Ovary (tissue), 9 donors: ENCODE results near the gene XYLT1. TPM values are rescaled to one million over a fixed set of nuclear protein-coding genes. Genes with fewer than 3 reads are reported as not detected.

ENCODE experiments used
- DNase-seq, 5 donors: peaks; one replicate each; pipeline ENCODE4 v3.0.0-alpha.2; 2019 to 2020
- H3K27ac ChIP-seq, 2 donors: fragments of 200-600 bp; one replicate each; pipeline versions ENCODE4 v1.5.1 to v1.8.0; 2019 to 2022
- H3K27me3 ChIP-seq: fragments of 200-600 bp; one replicate; pipeline ENCODE4 v1.8.0; 2022
- H3K36me3 ChIP-seq: fragments of 200-600 bp; sonication (generic); one replicate; pipeline ENCODE4 v1.5.1; 2019
- H3K4me1 ChIP-seq: one replicate; pipeline ENCODE4 v1.8.1; 2013; ENCODE audit warnings: mild to moderate bottlenecking, moderate library complexity; ENCODE audit not compliant: insufficient read depth
- H3K4me3 ChIP-seq: fragments of 200-600 bp; sonication (generic); one replicate; pipeline ENCODE4 v1.5.1; 2017
- H3K9me3 ChIP-seq, 2 donors: fragments of 200-600 bp in 1 of 2; sonication (generic) in 1 of 2; one replicate each; pipeline versions ENCODE4 v1.5.1 to v1.8.1; 2013 to 2019; ENCODE audit warnings: mild to moderate bottlenecking in 1 of 2, moderate library complexity in 1 of 2
- CTCF ChIP-seq, 3 donors: fragments of 450-650 bp in 2 of 3; fragments of 200-600 bp in 1 of 3; IDR thresholded peaks; one replicate each; pipeline versions ENCODE4 v1.5.1 to v1.8.0; 2016 to 2022; ENCODE audit warnings: antibody characterized with exemption in 3 of 3, mild to moderate bottlenecking in 1 of 3
- EP300 ChIP-seq: sonication (generic); formaldehyde crosslinking; IDR thresholded peaks from one replicate; pipeline ENCODE4 v1.6.1; 2017; ENCODE audit warnings: antibody characterized with exemption
- POLR2A ChIP-seq: fragments of 450-650 bp; IDR thresholded peaks from one replicate; pipeline ENCODE4 v1.6.1; 2017; ENCODE audit warnings: antibody characterized with exemption, mild to moderate bottlenecking, moderate library complexity
- WGBS, 3 donors: extraction: QIAGEN DNeasy Blood & Tissue Kit in 1 of 3; methylation state at CpG; one replicate each; pipeline versions ENCODE4 v1.1.5 to v1.1.7; 2013 to 2017; 5-methylcytosine and 5-hydroxymethylcytosine counted together
- intact Hi-C, 4 donors: fragments of 100-400 bp; cut with DNase I; formaldehyde crosslinking; loops; one replicate each; pipeline versions ENCODE4 v1.11.0 to v1.15.1; 2022 to 2023
- polyA plus RNA-seq, 2 donors: library from polyadenylated mRNA; stranded (reverse); fragments of 200-250 nt in 1 of 2; fragments of 350-450 nt in 1 of 2; fragmentation: Illumina TruSeq in 1 of 2; extraction: RNeasy Lipid Tissue Mini Kit (QIAGEN cat#74804) in 1 of 2; gene quantifications; one replicate each; pipeline ENCODE4 v1.2.3, GENCODE V29; 2013 to 2014
- total RNA-seq, 7 donors: library from RNA; depleted of rRNA in 2 of 7; stranded (reverse); fragments of >200 nt in 2 of 7; fragmentation: NEBNext Ultra II Directional in 3 of 7; extraction: Animal tissue kit (Norgen Biotek cat#: 25700) in 3 of 7; gene quantifications; one replicate each; pipeline versions ENCODE4 v1.1.0 to v1.2.4, GENCODE V29; 2016 to 2023
- donor health status: DM: no; HTN: no; CAD: no; lungs with moderate emphysema.
- donor health status: DM: no; HTN: no; CAD: no.
- donor health status: Bipolar disorder and iron deficiency.
- donor health status: DM: yes; HTN: yes; CAD: no.
- donor health status: DM: no; HTN: no; CAD: no.
- donor health status: DM: yes; HTN: yes; CAD: no.

XYLT1 gene
- total and polyA plus RNA-seq, 9 donors: 3.2 to 38.0 (median 17.3) TPM

- H3K27ac ChIP-seq: no peak overlapping the region
- H3K4me1 ChIP-seq: no peaks in the 10 kb centered on the region
- no peak overlapping the region for H3K4me3 ChIP-seq
- H3K9me3 ChIP-seq: no peaks in the 10 kb centered on the region
- intact Hi-C loops: no loop called here
- H3K36me3 ChIP-seq: no peaks in the 10 kb centered on the region
- no peak for TF ChIP-seq POLR2A
- no peak for TF ChIP-seq CTCF (IDR thresholded peaks at IDR 0.05)
- no peaks in the 10 kb centered on the region for H3K27me3 ChIP-seq
- no peak for DNase-seq
- WGBS, 3 donors: 65 to 85% (median 70%) methylated on average over 4 of the region's 4 CpGs
Measured at GRCh38 chr16:17330044-17330443, 140.7 kb downstream of the XYLT1 start.

- TF ChIP-seq EP300 (no peak), CTCF (IDR thresholded peaks at IDR 0.05) (no peak), POLR2A (no peak)
- Histone ChIP-seq H3K27ac (peak overlapping the region in 1 of 2 donors; percentile 42), H3K27me3 (no peaks in the 10 kb centered on the region), H3K4me1 (no peaks in the 10 kb centered on the region), H3K4me3 (no peak overlapping the region), H3K9me3 (no peaks in the 10 kb centered on the region), H3K36me3 (no peaks in the 10 kb centered on the region)
- WGBS, 3 donors: 73 to 82% (median 80%) methylated on average over 5 of the region's 5 CpGs
- no peak for DNase-seq
- intact Hi-C loops: no loop called here
Measured at GRCh38 chr16:17329391-17329790, 141.4 kb downstream of the XYLT1 start.

- intact Hi-C loops: no loop called here
- peak in 1 of 5 donors; percentile 42 for DNase-seq
- Histone ChIP-seq H3K4me1 (no peaks in the 10 kb centered on the region), H3K27me3 (no peaks in the 10 kb centered on the region), H3K9me3 (no peaks in the 10 kb centered on the region), H3K27ac (peak overlapping the region in 1 of 2 donors; percentile 42), H3K36me3 (no peaks in the 10 kb centered on the region), H3K4me3 (no peak overlapping the region)
- 40 to 60% (median 45%) methylated on average over 9 of the region's 9 CpGs for WGBS, 3 donors
- no peak for TF ChIP-seq CTCF (IDR thresholded peaks at IDR 0.05)
- TF ChIP-seq EP300: no peak
- no peak for TF ChIP-seq POLR2A
Measured at GRCh38 chr16:17328932-17329331, 141.8 kb downstream of the XYLT1 start.

GRCh38 chr16:17327664-17328335 is 143.0 kb downstream of the XYLT1 start:
- Histone ChIP-seq H3K4me1 (no peaks in the 10 kb centered on the region), H3K36me3 (no peaks in the 10 kb centered on the region), H3K27me3 (no peaks in the 10 kb centered on the region), H3K9me3 (no peaks in the 10 kb centered on the region), H3K4me3 (no peak overlapping the region), H3K27ac (no peak overlapping the region)
- intact Hi-C loops: no loop called here
- TF ChIP-seq EP300 (no peak), CTCF (IDR thresholded peaks at IDR 0.05) (no peak), POLR2A (no peak)
- WGBS, 3 donors: 92 to 96% (median 94%) methylated on average over 10 of the region's 10 CpGs
- DNase-seq: no peak
